ENCODE data around the gene MTM1. TPM values are rescaled to one million over a fixed set of nuclear protein-coding genes. Genes with fewer than 3 reads are reported as not detected.

The MTM1 gene
- total and polyA plus RNA-seq, 9 of the 15 experiments (the other 6 are each of a cell fraction or from before 2014, with no cell fraction given) = 5.6 to 13.3 (median 9.5) TPM

DNA sequence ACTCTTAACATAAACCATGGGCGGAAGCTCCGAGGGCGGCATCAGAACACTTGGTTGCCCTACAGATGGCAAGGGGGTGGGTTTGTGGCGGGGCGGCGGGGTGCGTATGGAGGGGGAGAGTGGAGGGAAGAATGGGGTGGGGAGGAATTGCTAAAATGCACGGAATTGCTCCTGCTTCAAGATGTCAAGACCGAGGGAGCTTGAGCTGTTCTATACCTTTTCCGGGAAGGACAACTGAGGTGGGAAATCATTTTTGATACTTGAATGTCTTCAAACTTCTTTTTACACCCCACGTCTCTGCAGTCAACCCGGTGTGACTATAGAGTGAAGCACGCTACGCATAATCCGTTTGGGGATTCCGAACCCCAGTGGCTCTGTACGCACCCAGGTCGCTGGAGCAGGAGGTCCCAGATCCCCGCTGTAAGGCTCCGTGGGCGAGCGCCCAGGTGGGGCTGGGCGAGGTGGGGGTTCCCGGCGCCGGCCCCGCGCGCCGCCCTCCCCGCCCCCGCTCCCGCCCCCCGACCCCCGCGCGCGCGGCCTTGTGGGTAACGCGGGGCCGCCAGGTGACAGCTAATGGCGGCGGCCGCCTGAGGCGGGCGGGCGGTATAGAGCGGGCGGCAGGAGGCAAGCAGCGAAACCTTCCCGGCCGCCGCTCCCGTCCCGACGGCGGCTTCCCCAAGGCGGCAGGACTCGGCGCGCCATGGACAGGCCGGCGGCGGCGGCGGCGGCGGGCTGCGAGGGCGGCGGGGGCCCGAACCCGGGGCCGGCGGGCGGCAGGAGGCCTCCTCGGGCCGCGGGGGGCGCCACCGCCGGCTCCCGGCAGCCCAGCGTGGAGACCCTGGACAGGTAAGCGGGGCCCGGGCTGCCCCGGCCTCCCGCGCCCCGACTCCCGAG lies 124.7 kb downstream of the MTM1 start, which contains the start of gene MTMR1 (continued):
- TF ChIP-seq SMAD4 (CRISPR knock-in tag; conservative IDR thresholded peaks at IDR 0.05) (no peak), HLTF (IDR thresholded peaks at IDR 0.05) (no peak), RBFOX2 (IDR thresholded peaks at IDR 0.05; ENCODE audit: low read depth, low read length) (peak; percentile 63), ARNT (IDR thresholded peaks at IDR 0.05) (no peak), MYC (IDR thresholded peaks at IDR 0.05; ENCODE audit: low read depth, low read length) (no peak), MYC (CRISPR knock-in tag; IDR thresholded peaks at IDR 0.05; ENCODE audit: borderline replicate concordance, low read depth) (no peak)
- TF ChIP-seq, protein P1, sequence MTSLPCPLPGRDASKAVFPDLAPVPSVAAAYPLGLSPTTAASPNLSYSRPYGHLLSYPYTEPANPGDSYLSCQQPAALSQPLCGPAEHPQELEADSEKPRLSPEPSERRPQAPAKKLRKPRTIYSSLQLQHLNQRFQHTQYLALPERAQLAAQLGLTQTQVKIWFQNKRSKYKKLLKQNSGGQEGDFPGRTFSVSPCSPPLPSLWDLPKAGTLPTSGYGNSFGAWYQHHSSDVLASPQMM (CRISPR knock-in tag; IDR thresholded peaks at IDR 0.05) = no peak
- TF ChIP-seq, protein P2, sequence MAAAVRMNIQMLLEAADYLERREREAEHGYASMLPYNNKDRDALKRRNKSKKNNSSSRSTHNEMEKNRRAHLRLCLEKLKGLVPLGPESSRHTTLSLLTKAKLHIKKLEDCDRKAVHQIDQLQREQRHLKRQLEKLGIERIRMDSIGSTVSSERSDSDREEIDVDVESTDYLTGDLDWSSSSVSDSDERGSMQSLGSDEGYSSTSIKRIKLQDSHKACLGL (CRISPR knock-in tag; IDR thresholded peaks at IDR 0.05; ENCODE audit: borderline replicate concordance, poor library complexity, severe bottlenecking) = no peak
